Progenitor cell of endocrine pancreas (in vitro differentiated cells): ENCODE measurements around the gene BAG3. TPM values are rescaled to one million over a fixed set of nuclear protein-coding genes. Genes with fewer than 3 reads are reported as not detected.
A peak's percentile ranks its signal among the peaks of the same experiment; 100 is the strongest.

Source experiments
- DNase-seq: peaks from one replicate; pipeline ENCODE4 v3.0.0; 2021; ENCODE audit warnings: low spot score; ENCODE audit not compliant: unreplicated experiment
- H3K27ac Mint-ChIP-seq: 2 replicates; pipeline ENCODE4 v1.8.0; 2021; ENCODE audit warnings: mild to moderate bottlenecking, moderate library complexity, mixed read lengths
- H3K27me3 Mint-ChIP-seq: 2 replicates; pipeline ENCODE4 v1.8.0; 2021; ENCODE audit warnings: mixed read lengths
- H3K36me3 Mint-ChIP-seq: 2 replicates; pipeline ENCODE4 v1.8.0; 2022; ENCODE audit warnings: mixed read lengths; ENCODE audit not compliant: insufficient read depth
- H3K4me1 Mint-ChIP-seq: 2 replicates; pipeline ENCODE4 v1.8.0; 2021; ENCODE audit warnings: low read depth, mixed read lengths
- H3K4me3 Mint-ChIP-seq: 2 replicates; pipeline ENCODE4 v1.8.0; 2021; ENCODE audit warnings: low read depth, mild to moderate bottlenecking, moderate library complexity, mixed read lengths
- H3K9me3 Mint-ChIP-seq: 2 replicates; pipeline ENCODE4 v1.8.0; 2021; ENCODE audit warnings: low read depth, mixed read lengths
- CTCF ChIP-seq: fragments of 200-600 bp; sonication (generic); IDR thresholded peaks from one replicate; pipeline ENCODE4 v1.5.0; 2021; ENCODE audit warnings: antibody characterized with exemption, mild to moderate bottlenecking; ENCODE audit not compliant: unreplicated experiment
- total RNA-seq: library from RNA; stranded (reverse); gene quantifications from 2 replicates; pipeline ENCODE4 v1.2.1, GENCODE V29; 2021

BAG3 gene
- total RNA-seq, 1 donor from 2014 or later = 19.2 TPM

GRCh38 chr10:119724593-119725516, 73.7 kb downstream of the BAG3 start:
- peak overlapping the region; percentile 67 for H3K4me3 Mint-ChIP-seq
- DNase-seq = no peak
- H3K27me3 Mint-ChIP-seq = no peaks in the 10 kb centered on the region
- TF ChIP-seq CTCF = no peak
- peaks cover 21% of the 10 kb centered on the region for H3K4me1 Mint-ChIP-seq
- H3K36me3 Mint-ChIP-seq = no peaks in the 10 kb centered on the region
- H3K27ac Mint-ChIP-seq = peak overlapping the region; percentile 93
- H3K9me3 Mint-ChIP-seq = no peaks in the 10 kb centered on the region

GRCh38 chr10:119725517-119725827, 74.3 kb downstream of the BAG3 start:
- Mint-ChIP-seq H3K27me3 (no peaks in the 10 kb centered on the region), H3K9me3 (no peaks in the 10 kb centered on the region), H3K36me3 (no peaks in the 10 kb centered on the region), H3K27ac (peak overlapping the region; percentile 93), H3K4me1 (peaks cover 21% of the 10 kb centered on the region), H3K4me3 (peak overlapping the region; percentile 67)
- no peak for DNase-seq
- no peak for TF ChIP-seq CTCF

GRCh38 chr10:119725828-119726675, 74.9 kb downstream of the BAG3 start, which contains the start of gene INPP5F:
INPP5F (plus strand) TSS chr10:119726050; CDS start chr10:119726263, 213 bp downstream.
- H3K9me3 Mint-ChIP-seq = no peaks in the 10 kb centered on the region
- TF ChIP-seq CTCF = peak; percentile 36
- DNase-seq = peak; percentile 99
- peak within 1 kb of the TSS; percentile 93 for H3K27ac Mint-ChIP-seq
- peak within 1 kb of the TSS; percentile 85 for H3K4me3 Mint-ChIP-seq
- H3K4me1 Mint-ChIP-seq = peaks cover 21% of the 10 kb centered on the region
- no peaks in the 10 kb centered on the region for H3K36me3 Mint-ChIP-seq
- H3K27me3 Mint-ChIP-seq = no peaks in the 10 kb centered on the region

- Mint-ChIP-seq H3K27me3 (no peaks in the 10 kb centered on the region), H3K27ac (peak overlapping the region; percentile 89)
- DNase-seq = no peak
Observed at GRCh38 chr10:119726676-119727261, 75.6 kb downstream of the BAG3 start.

More at GRCh38 chr10:119726676-119727261, 75.6 kb downstream of the BAG3 start:
- H3K4me1 Mint-ChIP-seq = peaks cover 21% of the 10 kb centered on the region
- no peaks in the 10 kb centered on the region for H3K9me3 Mint-ChIP-seq
- no peaks in the 10 kb centered on the region for H3K36me3 Mint-ChIP-seq
- H3K4me3 Mint-ChIP-seq = peak overlapping the region; percentile 85
- TF ChIP-seq CTCF = no peak

Other genes with a start within 250 kb of the BAG3 start
- gene RGS10, start 108.7 kb upstream of the BAG3 start, total RNA-seq = 0.96 and 2.0 TPM in 2 replicates
- gene TIAL1, start 54.4 kb upstream of the BAG3 start, total RNA-seq = 177 and 189 TPM in 2 replicates
- 46.1 and 47.0 TPM in 2 replicates for gene INPP5F, start 74.7 kb downstream of the BAG3 start, total RNA-seq
- gene MCMBP, start 221.5 kb downstream of the BAG3 start, total RNA-seq = 44.9 and 47.0 TPM in 2 replicates
- 67.8 and 75.6 TPM in 2 replicates for gene SEC23IP, start 241.3 kb downstream of the BAG3 start, total RNA-seq